MM.1S (cell line): ENCODE results near the gene FAF1.

Experiments
- EZH2phosphoT487 ChIP-seq: fragments of 300-600 bp; sonication (generic); IDR thresholded peaks from 2 replicates; pipeline ENCODE4 v1.6.1; 2018; ENCODE audit warnings: antibody characterized with exemption, low read length
- TF ChIP-seq, protein P1 (sequence below): fragments of 300-600 bp; sonication (generic); IDR thresholded peaks from 2 replicates; pipeline ENCODE4 v1.5.1; 2016; ENCODE audit warnings: antibody characterized with exemption, low read length, mixed read lengths

DNA sequence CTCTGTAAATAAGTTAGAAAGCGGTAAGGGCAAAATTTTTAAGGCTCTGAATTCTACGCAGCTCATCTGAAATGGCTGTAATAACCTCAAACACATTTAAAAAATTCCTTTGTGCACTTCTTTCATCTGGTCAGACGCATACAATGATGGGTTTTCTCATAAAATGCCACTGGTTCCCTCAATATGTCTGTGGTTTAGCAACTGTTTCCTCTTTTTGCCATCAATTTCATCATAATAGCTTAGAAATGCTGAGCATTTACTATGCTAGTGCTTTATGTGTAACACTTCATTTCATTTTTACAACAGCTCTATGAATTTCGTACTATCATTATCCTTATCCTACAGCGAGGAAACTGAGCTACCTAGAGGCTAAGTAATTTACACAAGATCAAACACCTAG lies 501.6 kb downstream of the FAF1 start:
- TF ChIP-seq, protein P1, sequence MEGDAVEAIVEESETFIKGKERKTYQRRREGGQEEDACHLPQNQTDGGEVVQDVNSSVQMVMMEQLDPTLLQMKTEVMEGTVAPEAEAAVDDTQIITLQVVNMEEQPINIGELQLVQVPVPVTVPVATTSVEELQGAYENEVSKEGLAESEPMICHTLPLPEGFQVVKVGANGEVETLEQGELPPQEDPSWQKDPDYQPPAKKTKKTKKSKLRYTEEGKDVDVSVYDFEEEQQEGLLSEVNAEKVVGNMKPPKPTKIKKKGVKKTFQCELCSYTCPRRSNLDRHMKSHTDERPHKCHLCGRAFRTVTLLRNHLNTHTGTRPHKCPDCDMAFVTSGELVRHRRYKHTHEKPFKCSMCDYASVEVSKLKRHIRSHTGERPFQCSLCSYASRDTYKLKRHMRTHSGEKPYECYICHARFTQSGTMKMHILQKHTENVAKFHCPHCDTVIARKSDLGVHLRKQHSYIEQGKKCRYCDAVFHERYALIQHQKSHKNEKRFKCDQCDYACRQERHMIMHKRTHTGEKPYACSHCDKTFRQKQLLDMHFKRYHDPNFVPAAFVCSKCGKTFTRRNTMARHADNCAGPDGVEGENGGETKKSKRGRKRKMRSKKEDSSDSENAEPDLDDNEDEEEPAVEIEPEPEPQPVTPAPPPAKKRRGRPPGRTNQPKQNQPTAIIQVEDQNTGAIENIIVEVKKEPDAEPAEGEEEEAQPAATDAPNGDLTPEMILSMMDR = no peak
- TF ChIP-seq EZH2phosphoT487 = no peak
